Stimulated activated CD4-positive, alpha-beta T cell treated with anti-CD3 and anti-CD28 coated beads, Interleukin-2, amount 100 ng/mL, for 24 hours (primary cell): ENCODE results near the gene TBX1.
A peak's percentile ranks its signal among the peaks of the same experiment; 100 is the strongest.

Experiments used
- DNase-seq, 2 donors: peaks; one replicate each; pipeline ENCODE4 v3.0.0-alpha.2; 2020

The TBX1 gene

GRCh38 chr22:19753996-19754700 is 6.4 kb upstream of the TBX1 start:
- DNase-seq = no peak

- DNase-seq = no peak
Measured at GRCh38 chr22:19754701-19755144, 5.9 kb upstream of the TBX1 start.

DNA sequence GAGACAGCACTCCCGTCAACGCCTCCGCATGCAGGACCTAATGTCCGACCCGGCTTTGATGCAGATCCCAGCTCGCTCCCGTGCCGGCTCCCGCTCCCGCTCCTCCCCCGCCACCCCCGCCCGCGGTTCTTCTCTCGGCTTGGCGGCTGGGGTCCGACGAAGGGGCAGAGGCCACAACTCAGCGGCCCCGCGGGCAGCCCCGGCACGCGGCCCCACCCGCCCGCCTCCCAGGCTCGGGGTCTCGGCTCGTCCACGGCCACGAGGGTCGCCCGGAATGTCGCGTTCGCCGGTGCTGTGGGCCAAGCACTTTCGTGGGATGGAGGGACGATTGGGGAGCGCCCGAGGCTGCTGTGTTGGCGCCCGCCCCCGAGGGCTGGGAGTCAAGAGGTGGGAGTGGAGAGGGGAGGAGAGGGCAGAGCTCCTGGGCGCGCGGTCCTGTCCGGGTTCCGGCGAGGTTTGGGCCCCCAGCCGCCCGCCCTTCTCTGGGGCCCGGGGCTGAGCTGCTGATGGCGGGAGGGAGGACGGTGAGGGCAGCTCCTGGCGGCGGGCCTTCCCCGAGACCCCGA is 5.3 kb upstream of the TBX1 start:
- no peak for DNase-seq

GRCh38 chr22:19755722-19756287 is 4.8 kb upstream of the TBX1 start:
- no peak for DNase-seq

- DNase-seq = peak; percentile 68 to 74
Measured at GRCh38 chr22:19756288-19757128, 4.1 kb upstream of the TBX1 start.

DNA sequence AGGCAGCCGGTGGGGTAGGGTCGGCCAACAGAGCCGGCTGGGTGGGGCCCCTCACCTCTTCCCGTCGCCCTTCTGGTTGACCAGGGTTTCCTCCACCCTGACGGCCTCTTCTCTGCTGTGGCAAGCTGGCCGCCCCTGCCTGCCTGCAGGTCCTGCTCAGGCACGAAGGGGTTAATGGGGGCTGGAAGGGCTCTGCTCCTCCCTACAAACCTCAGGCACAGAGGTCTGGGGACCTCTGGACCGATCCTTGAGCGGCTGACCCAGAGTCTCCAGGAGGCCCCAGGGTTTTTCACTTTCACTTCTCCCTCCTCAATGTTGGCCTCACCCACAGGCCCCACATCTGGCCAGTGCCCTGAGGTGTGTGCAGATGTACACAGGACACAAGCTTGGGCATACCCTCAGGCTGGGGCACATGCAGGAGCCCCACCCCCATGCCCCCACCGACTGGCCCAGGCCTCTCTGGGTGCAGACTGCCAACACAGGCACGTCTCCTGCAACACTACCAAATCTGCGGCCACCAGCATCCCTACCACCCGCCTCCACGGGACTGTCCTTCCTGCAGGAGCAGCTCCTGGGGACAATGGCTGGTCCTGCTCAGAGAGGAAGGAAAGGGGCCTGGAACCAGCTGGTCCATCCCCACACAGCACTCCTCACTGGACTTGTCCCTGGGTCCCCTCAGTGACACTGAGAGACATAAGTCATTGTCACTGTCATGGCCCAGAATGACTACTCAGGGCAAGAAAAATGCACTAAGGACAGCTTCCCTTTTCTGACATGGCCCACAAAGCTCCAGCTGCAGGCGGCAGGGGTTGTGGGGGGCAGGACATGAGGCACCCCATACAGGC is 3.2 kb upstream of the TBX1 start:
- no peak for DNase-seq

DNA sequence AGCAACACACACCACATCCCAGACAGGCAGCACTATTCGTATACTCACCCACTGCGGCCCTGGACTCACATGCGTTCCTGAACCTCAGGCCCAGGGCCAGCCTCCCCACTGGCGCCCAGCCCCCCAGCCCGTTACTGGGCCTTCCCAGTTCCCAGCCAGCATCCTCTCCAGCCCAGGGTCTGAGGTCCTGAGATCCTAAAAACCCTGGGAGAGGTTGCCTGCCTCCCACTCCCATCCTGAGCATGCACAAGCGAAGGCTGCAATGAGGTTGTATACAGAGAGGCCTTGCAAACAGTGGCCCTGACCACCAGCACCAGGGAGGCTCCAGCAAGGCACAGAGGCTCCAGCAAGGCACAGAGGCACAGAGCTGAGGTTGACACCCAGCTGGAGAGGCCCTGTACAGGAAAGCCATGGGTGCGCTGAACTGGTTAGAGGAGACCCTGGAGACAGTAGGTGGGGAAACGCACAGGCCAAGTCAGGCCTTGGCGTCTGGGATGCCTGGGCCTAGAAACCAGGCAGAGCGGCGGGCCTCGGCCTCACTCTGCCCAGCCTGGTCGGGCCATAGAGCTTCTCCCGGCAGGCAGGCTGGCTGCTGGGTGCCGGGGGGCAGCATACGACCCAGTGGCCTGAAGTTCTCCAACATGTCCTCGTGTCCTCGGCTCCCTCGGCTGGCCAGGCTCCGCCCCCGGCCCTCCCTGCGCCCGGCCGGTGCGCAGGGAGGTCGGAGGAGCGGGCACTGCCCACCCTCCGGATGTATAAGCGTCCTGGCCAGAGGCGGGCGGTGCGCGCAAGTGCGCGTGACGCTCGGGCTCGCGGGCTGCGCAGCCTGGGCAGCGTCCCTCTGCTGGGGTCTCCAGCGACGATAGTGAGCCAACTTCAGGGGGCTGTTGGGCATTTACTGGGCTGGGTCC is 2.3 kb upstream of the TBX1 start:
- no peak for DNase-seq

DNA sequence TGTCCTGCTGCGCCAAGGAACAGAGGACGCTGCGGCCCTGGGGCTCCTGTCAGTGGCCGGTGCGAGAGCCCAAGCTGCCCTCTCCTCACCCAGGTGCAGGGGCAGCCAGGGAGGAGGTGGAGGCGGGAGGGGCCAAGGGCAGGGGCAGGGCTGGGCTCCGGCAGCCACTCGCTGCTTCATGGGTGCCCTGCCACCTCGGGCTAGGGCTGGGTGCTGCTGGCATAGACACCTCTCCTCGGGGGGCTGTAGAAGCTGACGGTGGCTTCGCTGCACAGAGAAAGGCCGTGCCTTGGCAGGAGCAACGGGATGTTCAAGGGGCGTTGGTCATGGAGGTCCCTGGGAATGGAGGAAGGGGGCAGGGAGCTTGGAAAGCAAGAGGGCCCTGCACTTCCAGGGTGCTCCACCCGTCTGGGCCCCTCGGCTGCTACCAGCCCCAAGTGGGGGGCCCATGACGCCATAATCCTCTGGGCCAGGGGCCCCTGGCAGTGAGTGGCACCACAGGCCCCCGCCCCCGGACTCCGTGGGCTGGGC is 1.6 kb upstream of the TBX1 start:
- no peak for DNase-seq

DNA sequence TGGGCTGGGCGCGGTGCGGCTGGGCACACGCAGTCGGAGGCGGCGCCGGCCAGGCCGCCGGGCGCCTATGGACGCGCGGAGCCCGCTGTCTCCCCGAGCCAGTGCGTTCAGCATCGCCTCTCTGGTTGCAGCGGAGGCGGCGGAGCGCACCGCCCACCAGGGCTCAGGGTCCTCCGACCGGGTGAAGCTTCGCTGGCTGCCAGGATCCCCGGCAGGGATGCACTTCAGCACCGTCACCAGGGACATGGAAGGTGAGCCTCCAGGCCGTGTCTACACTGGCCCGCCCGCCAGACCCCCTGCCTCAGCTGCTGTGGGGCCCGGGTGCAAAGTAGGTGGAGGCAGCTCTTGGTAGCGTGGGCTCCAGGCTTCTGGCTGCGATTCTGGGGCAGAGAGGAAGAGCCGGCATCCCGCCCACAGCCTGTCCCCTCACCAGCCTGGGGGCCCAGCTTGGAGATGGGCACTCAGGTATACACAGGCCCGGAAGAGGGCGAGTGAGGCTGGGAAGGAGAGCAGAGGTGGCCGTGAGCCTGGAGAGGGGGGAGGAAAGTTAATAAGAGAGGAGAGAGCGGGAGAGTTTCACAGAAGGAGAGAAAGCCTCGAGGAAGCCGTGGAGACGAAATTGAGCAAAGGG is 1.0 kb upstream of the TBX1 start:
- DNase-seq = no peak

DNA sequence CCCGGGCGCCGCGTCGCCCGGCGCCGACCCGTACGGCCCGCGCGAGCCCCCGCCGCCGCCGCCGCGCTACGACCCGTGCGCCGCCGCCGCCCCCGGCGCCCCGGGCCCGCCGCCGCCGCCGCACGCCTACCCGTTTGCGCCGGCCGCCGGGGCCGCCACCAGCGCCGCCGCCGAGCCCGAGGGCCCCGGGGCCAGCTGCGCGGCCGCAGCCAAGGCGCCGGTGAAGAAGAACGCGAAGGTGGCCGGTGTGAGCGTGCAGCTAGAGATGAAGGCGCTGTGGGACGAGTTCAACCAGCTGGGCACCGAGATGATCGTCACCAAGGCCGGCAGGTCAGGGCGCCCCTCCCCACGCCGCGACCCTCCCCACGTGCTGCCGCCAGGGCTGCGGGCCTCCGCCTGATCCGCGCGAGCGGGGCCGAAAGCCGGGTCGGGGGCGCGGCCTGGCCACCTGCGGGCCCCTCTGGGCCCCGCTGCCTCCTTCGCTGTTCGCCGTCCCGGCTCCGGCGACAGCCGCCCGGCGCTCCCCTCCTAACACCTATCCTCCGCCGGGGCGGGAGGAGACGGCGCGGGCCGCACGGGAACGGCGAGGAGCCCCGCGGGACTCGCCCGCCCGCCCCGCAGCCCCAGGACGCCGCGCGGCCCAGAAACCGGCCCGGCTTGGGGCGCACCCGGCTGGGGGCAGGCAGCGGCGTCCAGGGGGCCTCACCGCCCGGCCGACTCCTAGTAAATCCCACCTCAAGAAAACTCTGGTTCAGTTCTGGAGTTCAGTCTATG is 560 bp downstream of the TBX1 start:
- no peak for DNase-seq

GRCh38 chr22:19761725-19762567 is 1.4 kb downstream of the TBX1 start:
- DNase-seq = no peak

- no peak for DNase-seq
Measured at GRCh38 chr22:19762568-19763457, 2.2 kb downstream of the TBX1 start.

GRCh38 chr22:19763458-19764298 is 3.1 kb downstream of the TBX1 start:
- no peak for DNase-seq

GRCh38 chr22:19764299-19764593 is 3.7 kb downstream of the TBX1 start:
- DNase-seq = no peak

- DNase-seq = no peak
Measured at GRCh38 chr22:19764636-19765476, 4.3 kb downstream of the TBX1 start.
